Osteoblast (primary cell): ENCODE measurements around the gene RPL35A. TPM values are rescaled to one million over a fixed set of nuclear protein-coding genes. Genes with fewer than 3 reads are reported as not detected.
A peak's percentile ranks its signal among the peaks of the same experiment; 100 is the strongest.

Experiments
- DNase-seq: peaks from one replicate; pipeline ENCODE4 v3.0.0; 2011; ENCODE audit warnings: low spot score, mixed read lengths; ENCODE audit not compliant: insufficient read length; ENCODE audit errors: missing footprints
- H2AFZ ChIP-seq: 2 replicates; pipeline ENCODE4 v1.6.0; 2011; ENCODE audit warnings: mild to moderate bottlenecking, low read length
- H3K27ac ChIP-seq: 2 replicates; pipeline ENCODE4 v1.5.1; 2011; ENCODE audit warnings: mild to moderate bottlenecking, low read depth, low read length, moderate library complexity
- H3K27me3 ChIP-seq: 2 replicates; pipeline ENCODE4 v1.6.0; 2012; ENCODE audit warnings: mild to moderate bottlenecking, control low read depth, inconsistent platforms, low read length, moderate library complexity; ENCODE audit not compliant: insufficient read depth
- H3K36me3 ChIP-seq: 2 replicates; pipeline ENCODE4 v1.5.1; 2011; ENCODE audit warnings: mild to moderate bottlenecking, low read length, control low read depth, moderate library complexity; ENCODE audit not compliant: insufficient read depth
- H3K4me1 ChIP-seq: 2 replicates; pipeline ENCODE4 v1.5.1; 2011; ENCODE audit warnings: mild to moderate bottlenecking, low read length, control low read depth, moderate library complexity; ENCODE audit not compliant: insufficient read depth
- H3K4me2 ChIP-seq: 2 replicates; pipeline ENCODE4 v1.6.0; 2011; ENCODE audit warnings: mild to moderate bottlenecking, low read length; ENCODE audit not compliant: insufficient read depth
- H3K4me3 ChIP-seq: fragments of 200-600 bp; sonication (generic); 3 replicates; pipeline ENCODE4 v1.5.1; 2012; ENCODE audit warnings: mild to moderate bottlenecking, low read length, inconsistent platforms; ENCODE audit not compliant: insufficient read depth
- H3K79me2 ChIP-seq: 2 replicates; pipeline ENCODE4 v1.6.0; 2012; ENCODE audit warnings: mild to moderate bottlenecking, low read length, control low read depth, inconsistent platforms; ENCODE audit not compliant: insufficient read depth
- H3K9me3 ChIP-seq: 2 replicates; pipeline ENCODE4 v1.5.1; 2011; ENCODE audit warnings: low read depth, low read length, control low read depth
- H4K20me1 ChIP-seq: 2 replicates; pipeline ENCODE4 v1.6.0; 2012; ENCODE audit warnings: mild to moderate bottlenecking, low read length, control low read depth; ENCODE audit not compliant: insufficient read depth
- total RNA-seq: library from RNA; depleted of rRNA; stranded (reverse); fragments of >200 nt; gene quantifications from 2 replicates; pipeline ENCODE4 v1.2.3, GENCODE V29; 2012
- TF ChIP-seq, protein P1 (sequence below): IDR thresholded peaks from 2 replicates; pipeline ENCODE4 v1.5.1; 2011; ENCODE audit warnings: mild to moderate bottlenecking, low read depth, low read length, moderate library complexity; ENCODE audit errors: extremely low read depth

RPL35A gene
- total RNA-seq, 1 donor, result 373 TPM

DNA sequence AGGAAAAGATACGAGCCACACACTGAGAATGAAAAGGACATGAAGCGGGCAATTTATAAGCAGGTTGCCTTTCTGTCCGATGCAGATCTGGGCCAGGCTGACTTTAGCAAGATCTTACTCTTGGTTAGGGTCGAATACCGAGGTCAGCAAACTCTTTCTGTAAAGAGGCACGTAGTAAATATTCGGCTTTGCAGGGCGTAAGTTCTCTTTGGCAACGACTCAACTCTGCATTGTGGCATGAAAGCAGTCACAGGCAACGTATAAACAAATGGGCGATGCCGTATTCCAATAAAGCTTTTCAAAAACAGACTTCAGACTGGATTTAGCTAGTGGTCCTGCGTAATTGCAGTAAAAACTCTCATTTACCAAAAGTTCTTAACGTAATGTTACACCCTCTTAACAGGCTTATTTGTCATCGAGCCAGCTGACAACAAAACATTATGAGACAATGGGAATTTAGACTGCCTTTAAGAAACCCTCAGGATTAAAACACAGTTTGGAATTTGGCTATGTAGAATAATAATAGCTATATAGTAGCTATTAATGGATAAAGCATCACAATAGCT lies 13.1 kb upstream of the RPL35A start:
- no peak for DNase-seq
- Histone ChIP-seq H3K27ac (no peak overlapping the region), H3K4me3 (no peak overlapping the region), H3K79me2 (no peaks in the 10 kb centered on the region), H3K9me3 (no peaks in the 10 kb centered on the region), H3K36me3 (no peaks in the 10 kb centered on the region), H2AFZ (no peak overlapping the region), H3K27me3 (no peaks in the 10 kb centered on the region), H3K4me1 (no peaks in the 10 kb centered on the region), H4K20me1 (no peaks in the 10 kb centered on the region), H3K4me2 (no peak overlapping the region)
- TF ChIP-seq, protein P1, sequence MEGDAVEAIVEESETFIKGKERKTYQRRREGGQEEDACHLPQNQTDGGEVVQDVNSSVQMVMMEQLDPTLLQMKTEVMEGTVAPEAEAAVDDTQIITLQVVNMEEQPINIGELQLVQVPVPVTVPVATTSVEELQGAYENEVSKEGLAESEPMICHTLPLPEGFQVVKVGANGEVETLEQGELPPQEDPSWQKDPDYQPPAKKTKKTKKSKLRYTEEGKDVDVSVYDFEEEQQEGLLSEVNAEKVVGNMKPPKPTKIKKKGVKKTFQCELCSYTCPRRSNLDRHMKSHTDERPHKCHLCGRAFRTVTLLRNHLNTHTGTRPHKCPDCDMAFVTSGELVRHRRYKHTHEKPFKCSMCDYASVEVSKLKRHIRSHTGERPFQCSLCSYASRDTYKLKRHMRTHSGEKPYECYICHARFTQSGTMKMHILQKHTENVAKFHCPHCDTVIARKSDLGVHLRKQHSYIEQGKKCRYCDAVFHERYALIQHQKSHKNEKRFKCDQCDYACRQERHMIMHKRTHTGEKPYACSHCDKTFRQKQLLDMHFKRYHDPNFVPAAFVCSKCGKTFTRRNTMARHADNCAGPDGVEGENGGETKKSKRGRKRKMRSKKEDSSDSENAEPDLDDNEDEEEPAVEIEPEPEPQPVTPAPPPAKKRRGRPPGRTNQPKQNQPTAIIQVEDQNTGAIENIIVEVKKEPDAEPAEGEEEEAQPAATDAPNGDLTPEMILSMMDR, result no peak

DNA sequence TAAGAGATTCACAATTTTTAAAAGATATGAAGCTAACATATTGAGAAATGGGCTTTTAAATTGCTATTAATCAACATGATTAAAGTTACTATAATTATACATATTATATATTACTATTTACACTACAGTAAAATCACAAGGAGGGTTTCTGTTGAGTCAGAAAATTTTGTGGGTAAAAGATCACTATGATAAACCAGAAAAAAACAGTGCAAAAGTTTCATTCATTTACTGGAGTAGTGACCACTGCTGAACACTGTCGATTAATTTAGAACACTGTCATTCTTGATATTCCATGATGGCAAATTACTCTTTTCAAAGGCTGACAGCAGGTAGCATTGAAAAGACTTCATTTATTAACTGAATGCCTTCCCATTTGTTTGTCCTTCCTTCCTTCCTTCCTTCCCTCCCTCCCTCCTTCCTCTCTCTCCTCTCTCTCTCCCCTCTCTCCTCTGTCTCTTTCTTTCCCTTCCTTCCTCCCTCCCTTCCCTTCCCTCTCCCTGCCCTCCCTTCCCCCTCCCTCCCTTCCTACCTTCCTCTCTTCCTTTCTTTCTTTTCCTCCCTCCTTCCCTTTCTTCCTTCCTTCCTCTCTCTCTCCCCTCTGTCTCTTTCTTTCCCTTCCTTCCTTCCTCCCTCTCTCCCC lies 9.1 kb upstream of the RPL35A start:
- no peaks in the 10 kb centered on the region for H3K79me2 ChIP-seq
- TF ChIP-seq, protein P1, result no peak
- no peak for DNase-seq
- no peak overlapping the region for H2AFZ ChIP-seq
- H3K4me1 ChIP-seq, result peaks cover 3% of the 10 kb centered on the region
- no peaks in the 10 kb centered on the region for H3K36me3 ChIP-seq
- no peaks in the 10 kb centered on the region for H3K27me3 ChIP-seq
- H4K20me1 ChIP-seq, result no peaks in the 10 kb centered on the region
- H3K9me3 ChIP-seq, result no peaks in the 10 kb centered on the region
- H3K4me2 ChIP-seq, result no peak overlapping the region
- no peak overlapping the region for H3K4me3 ChIP-seq
- no peak overlapping the region for H3K27ac ChIP-seq

DNA sequence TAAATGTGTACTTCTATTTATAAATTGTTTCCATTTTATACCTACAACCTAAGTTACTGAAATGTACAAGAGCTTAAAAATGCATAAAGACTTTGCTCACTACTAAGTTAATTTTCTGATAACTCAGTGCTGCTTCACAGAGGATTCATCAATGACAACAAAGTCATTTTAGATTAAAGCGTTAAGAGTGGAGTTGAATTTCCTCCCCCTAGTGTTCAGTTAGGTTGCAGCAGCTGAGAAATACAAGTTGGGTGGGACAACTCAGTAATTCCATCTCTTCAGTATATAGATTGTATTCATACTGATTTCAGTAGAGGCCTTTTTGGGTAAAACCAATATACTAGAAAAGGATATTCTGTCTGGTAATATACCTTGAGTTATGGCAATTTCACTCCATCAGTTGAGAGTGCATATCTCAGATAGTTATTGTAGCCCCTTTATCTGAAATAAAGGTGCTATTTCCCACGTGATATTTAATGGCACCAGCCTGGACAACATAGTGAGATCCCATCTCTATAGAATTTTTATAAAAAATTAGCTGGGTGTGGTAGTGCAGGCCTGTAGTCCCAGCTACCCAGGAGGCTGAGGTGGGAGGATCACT lies 6.9 kb upstream of the RPL35A start:
- Histone ChIP-seq H2AFZ (no peak overlapping the region), H3K27ac (no peak overlapping the region), H3K4me2 (no peak overlapping the region), H3K4me1 (peaks cover 3% of the 10 kb centered on the region), H3K36me3 (no peaks in the 10 kb centered on the region), H3K27me3 (no peaks in the 10 kb centered on the region), H3K9me3 (no peaks in the 10 kb centered on the region), H3K4me3 (no peak overlapping the region), H4K20me1 (no peaks in the 10 kb centered on the region), H3K79me2 (no peaks in the 10 kb centered on the region)
- TF ChIP-seq, protein P1, result peak; percentile 79
- peak; percentile 90 for DNase-seq

DNA sequence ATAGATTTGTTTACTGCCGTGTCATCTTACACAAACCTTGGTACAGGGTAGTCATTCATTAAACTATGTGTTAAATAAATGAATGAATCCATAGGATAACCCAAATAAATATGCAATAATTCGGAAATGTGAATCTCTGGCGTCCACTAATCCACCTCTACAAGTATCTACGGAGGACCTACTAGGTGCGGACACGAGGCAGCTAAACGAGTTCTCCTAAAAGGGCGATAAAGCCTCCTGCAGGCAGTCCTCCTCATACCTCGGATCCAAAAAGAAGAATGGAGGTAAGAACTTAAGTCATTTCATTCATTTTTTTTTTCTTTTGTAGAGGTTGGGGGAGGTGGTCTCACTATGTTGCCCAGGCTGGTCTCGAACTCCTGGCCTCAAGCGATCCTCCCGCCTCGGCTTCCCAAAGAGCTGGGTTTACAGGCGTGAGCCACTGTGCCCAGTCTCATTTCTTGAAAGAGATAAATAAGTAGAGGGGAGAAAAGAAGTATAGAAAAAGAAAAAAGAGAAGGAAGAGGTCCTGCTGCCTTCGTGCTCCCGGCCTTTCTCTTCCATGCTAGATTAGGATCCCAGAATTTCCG lies 706 bp upstream of the RPL35A start:
- peak overlapping the region; percentile 89 for H2AFZ ChIP-seq
- TF ChIP-seq, protein P1, result no peak
- H3K27ac ChIP-seq, result peak overlapping the region; percentile 98
- peak; percentile 14 for DNase-seq
- peak overlapping the region; percentile 82 for H3K4me3 ChIP-seq
- H3K79me2 ChIP-seq, result peaks cover 41% of the 10 kb centered on the region
- H3K4me1 ChIP-seq, result peaks cover 41% of the 10 kb centered on the region
- H3K36me3 ChIP-seq, result peaks cover 32% of the 10 kb centered on the region
- no peaks in the 10 kb centered on the region for H3K27me3 ChIP-seq
- no peaks in the 10 kb centered on the region for H3K9me3 ChIP-seq
- H3K4me2 ChIP-seq, result peak overlapping the region; percentile 87
- peaks cover 28% of the 10 kb centered on the region for H4K20me1 ChIP-seq
